Aorta (tissue), 5 donors: Measurements from ENCODE around the gene PKN2. TPM values are rescaled to one million over a fixed set of nuclear protein-coding genes. Genes with fewer than 3 reads are reported as not detected.
"Not testable (repeated sequence)": the region's sequence is repeated elsewhere in the genome, so short reads cannot be mapped to it uniquely, and the experiment has no call there.

Source experiments
- ATAC-seq: fragments of 200-7000 bp; cut with Tn5 transposase; one replicate; pipeline ENCODE4 v1.9.1; 2022; ENCODE audit warnings: moderate library complexity; ENCODE audit not compliant: low FRiP score
- DNase-seq, 2 donors: peaks; one replicate each; pipeline ENCODE4 v3.0.0-alpha.2; 2020
- H3K27ac ChIP-seq, 2 donors: one replicate each; pipeline ENCODE4 v1.5.1; 2013; ENCODE audit warnings: low read length in 2 of 2, mild to moderate bottlenecking in 2 of 2, moderate library complexity in 2 of 2, control low read depth in 1 of 2, inconsistent platforms in 1 of 2, low read depth in 1 of 2
- H3K27me3 ChIP-seq, 2 donors: one replicate each; pipeline ENCODE4 v1.6.1; 2013; ENCODE audit warnings: control low read depth in 1 of 2, low read length in 1 of 2, mild to moderate bottlenecking in 1 of 2, moderate library complexity in 1 of 2; ENCODE audit not compliant: insufficient read depth in 2 of 2, control insufficient read depth in 1 of 2
- H3K36me3 ChIP-seq, 2 donors: one replicate each; pipeline ENCODE4 v1.6.1; 2013; ENCODE audit warnings: control low read depth in 1 of 2, low read length in 1 of 2, mild to moderate bottlenecking in 1 of 2; ENCODE audit not compliant: insufficient read depth in 2 of 2, control insufficient read depth in 1 of 2
- H3K4me1 ChIP-seq, 2 donors: one replicate each; pipeline ENCODE4 v1.6.1; 2013; ENCODE audit warnings: low read length in 2 of 2, control low read depth in 1 of 2, mild to moderate bottlenecking in 1 of 2, moderate library complexity in 1 of 2; ENCODE audit not compliant: insufficient read depth in 2 of 2, control insufficient read depth in 1 of 2
- H3K4me3 ChIP-seq, 2 donors: one replicate each; pipeline ENCODE4 v1.5.1; 2013; ENCODE audit warnings: low read length in 2 of 2, control low read depth in 1 of 2, mild to moderate bottlenecking in 1 of 2
- H3K9me3 ChIP-seq: one replicate; pipeline ENCODE4 v1.6.1; 2013; ENCODE audit warnings: mild to moderate bottlenecking, low read length; ENCODE audit not compliant: control insufficient read depth
- WGBS, 2 donors: extraction: QIAGEN DNeasy Blood & Tissue Kit; methylation state at CpG; one replicate each; pipeline ENCODE4 v1.1.7; 2013; 5-methylcytosine and 5-hydroxymethylcytosine counted together
- intact Hi-C, 2 donors: fragments of 100-400 bp; cut with DNase I; formaldehyde crosslinking; loops; one replicate each; pipeline versions ENCODE4 v1.14.2 to v1.15.0; 2022
- polyA plus RNA-seq, 2 donors: library from polyadenylated mRNA; stranded (reverse); fragments of 200-250 nt; gene quantifications; one replicate each; pipeline ENCODE4 v1.2.3, GENCODE V29; 2013
- total RNA-seq, 2 donors: library from RNA; stranded (reverse); fragmentation: NEBNext Ultra II Directional; extraction: Animal tissue kit (Norgen Biotek cat#: 25700); gene quantifications; one replicate each; pipeline ENCODE4 v1.2.1, GENCODE V29; 2021
- donor health status: healthy with polysubstance abuse.
- donor health status: Bipolar disorder and iron deficiency.
- donor health status: DM: no; HTN: no; CAD: no.
- donor health status: DM: no; HTN: no; CAD: no.
- donor health status: DM: yes; HTN: yes; CAD: no.

The PKN2 gene
- total and polyA plus RNA-seq, 4 donors = 8.5 to 38.1 (median 25.7) TPM

- not testable (repeated sequence) for H3K27me3 ChIP-seq, H3K9me3 ChIP-seq, H3K4me1 ChIP-seq, H3K27ac ChIP-seq, DNase-seq, H3K36me3 ChIP-seq, H3K4me3 ChIP-seq, ATAC-seq
- WGBS, 2 donors = 60 to 64% methylated on average over 8 of the region's 8 CpGs
- intact Hi-C loops = loop anchor here in 1 of 2 donors (10.0 kb wide), 1 partner anchor 1546 kb away; no protein-coding TSS in a partner anchor
Observed at GRCh38 chr1:88880717-88881116, 196.6 kb downstream of the PKN2 start.

- ATAC-seq (no peak), DNase-seq (no peak)
- Histone ChIP-seq H3K27me3 (no peaks in the 10 kb centered on the region), H3K9me3 (no peaks in the 10 kb centered on the region), H3K4me3 (no peak overlapping the region), H3K4me1 (no peaks in the 10 kb centered on the region), H3K27ac (no peak overlapping the region), H3K36me3 (no peaks in the 10 kb centered on the region)
- 56 to 66% methylated on average over 3 of the region's 3 CpGs for WGBS, 2 donors
- intact Hi-C loops = loop anchor here in 1 of 2 donors (10.0 kb wide), 1 partner anchor 1548 kb away; no protein-coding TSS in a partner anchor
Observed at GRCh38 chr1:88883156-88883555, 199.1 kb downstream of the PKN2 start.

Other genes starting within 250 kb of the PKN2 start
- 10 to 100 TPM; 20.9 to 24.7 TPM for gene GTF2B, start 207.3 kb downstream of the PKN2 start, total RNA-seq
- gene GTF2B, start 207.3 kb downstream of the PKN2 start, polyA plus RNA-seq = 10 to 100 TPM; 26.9 to 27.7 TPM